ENCODE data around the gene PLCB3. TPM values are rescaled to one million over a fixed set of nuclear protein-coding genes. Genes with fewer than 3 reads are reported as not detected.
"Not testable (repeated sequence)": the region's sequence is repeated elsewhere in the genome, so short reads cannot be mapped to it uniquely, and the experiment has no call there.

The PLCB3 gene
- polyA plus RNA-seq, 10 donors: 9.4 to 16.1 (median 11.0) TPM

GRCh38 chr11:64234647-64235379, 16.5 kb upstream of the PLCB3 start:
- DNase-seq: peak in 1 of 3 donors; percentile 64

GRCh38 chr11:64235437-64236161, 15.7 kb upstream of the PLCB3 start:
- DNase-seq: no peak

- no peak for DNase-seq
These were observed 13.8 kb upstream of the PLCB3 start for GRCh38 chr11:64237484-64237951.

DNA sequence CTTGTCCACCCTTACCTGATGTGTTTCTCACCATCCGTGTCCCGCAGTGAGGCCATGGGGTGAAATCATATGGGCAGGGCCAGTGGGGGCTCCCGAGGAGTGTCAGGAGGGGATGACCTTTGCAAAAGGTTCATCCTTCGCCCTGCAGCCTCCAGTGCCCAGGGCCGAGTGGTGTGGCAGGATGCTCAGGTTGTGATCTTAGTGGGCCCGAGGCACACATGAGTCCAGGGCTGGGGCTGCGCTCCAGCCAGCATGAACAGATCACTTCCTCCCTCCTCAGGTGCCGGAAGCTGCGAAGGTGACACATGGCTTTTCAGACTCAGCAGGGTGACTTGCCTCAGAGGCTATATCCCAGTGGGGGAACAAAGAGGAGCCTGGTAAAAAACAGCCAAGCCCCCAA, 13.3 kb upstream of the PLCB3 start:
- DNase-seq: no peak

GRCh38 chr11:64238999-64239398, 12.3 kb upstream of the PLCB3 start:
- DNase-seq: no peak

GRCh38 chr11:64239662-64240434, 11.5 kb upstream of the PLCB3 start:
- no peak for DNase-seq

DNA sequence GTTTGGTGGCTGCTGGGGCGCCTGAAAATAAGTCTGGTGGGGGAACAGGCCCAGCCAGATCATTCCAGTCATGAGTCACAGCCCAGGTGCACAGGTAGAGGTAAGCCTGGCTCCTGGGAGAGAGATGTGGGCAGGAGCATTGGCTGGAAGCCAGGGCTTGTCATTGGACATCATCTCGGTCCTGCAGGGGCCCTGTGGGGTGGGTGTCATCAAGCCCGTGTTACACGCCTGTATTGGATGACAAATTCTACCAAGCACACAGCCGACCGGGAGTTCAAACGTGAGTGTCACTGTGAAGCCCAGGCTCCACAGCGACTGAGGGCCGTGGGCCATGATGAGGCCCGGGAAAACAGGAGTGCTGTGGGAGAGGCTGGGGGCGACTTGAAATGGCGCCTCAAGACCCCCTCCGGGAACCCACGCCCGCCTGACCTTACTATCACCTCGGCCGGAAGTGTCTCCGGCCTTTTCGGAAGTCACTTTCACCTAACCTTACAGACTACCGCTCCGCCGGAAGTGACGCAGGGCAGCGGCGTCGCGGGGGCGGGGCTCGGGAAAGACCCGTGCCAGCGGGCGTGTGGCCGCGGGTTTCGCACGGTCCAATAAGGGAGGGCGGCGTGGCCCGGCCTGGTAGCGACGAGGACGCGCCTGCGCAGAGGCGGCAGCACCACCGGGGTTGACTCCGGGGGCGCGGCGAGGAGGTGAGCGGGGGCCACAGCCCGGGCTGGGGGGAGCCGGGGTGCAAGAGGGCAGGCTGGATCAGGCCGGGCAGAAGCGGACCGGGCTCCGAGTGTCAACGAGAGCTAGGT, 10.7 kb upstream of the PLCB3 start, which contains the start of gene FKBP2:
Gene FKBP2, plus strand, starts transcription at position 661 of the 806 bp plus-strand sequence. CDS start 1,293 bp downstream, outside the sequence.
- DNase-seq: peak; percentile 97 to 99 (median 98)

- DNase-seq: peak; percentile 99 to 100 (median 100)
These were observed 10.2 kb upstream of the PLCB3 start for GRCh38 chr11:64241241-64241490.

DNA sequence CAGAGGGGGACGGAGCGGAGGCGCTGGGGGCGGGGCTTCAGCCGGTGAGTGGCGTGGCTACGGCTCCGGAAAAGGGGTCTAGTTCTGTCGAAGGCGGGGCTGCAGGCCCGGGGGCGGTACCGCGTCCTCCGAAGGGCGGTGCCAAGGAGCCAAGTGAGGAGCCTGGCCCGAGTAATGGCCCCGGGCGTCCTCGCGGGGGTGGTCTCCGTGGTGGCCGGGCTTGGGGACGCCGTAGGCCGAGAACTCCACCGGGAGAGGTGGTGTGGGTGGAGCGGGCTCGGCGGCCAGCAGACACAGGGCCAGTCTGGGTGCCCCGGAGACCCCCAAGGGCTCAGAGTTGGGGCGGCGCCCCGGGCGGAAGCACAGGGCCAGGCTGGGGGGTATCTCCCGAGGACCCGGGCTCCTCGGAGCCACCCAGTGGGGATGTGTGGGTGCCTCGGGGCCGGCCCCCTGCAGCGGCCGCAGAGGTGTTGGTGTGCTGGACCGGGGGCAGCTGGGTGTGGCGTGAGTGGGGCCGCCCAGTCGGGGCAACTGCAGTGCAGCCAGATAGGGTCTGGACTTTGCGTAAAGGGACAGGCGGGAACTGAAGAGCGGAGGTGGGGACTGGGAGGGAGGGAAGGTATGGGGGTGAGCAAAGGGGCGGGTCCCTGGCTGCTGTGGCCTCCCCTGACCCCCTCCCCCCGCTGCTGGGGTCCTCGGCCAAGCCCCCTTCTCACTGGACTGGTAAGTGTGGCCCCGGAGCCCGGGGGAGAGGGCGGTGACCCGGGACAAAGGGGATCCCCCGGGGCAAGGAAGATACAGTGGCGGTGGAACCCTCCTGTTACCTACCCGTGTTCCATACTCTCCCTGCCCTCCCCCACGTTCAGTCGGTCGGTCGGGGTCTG, 9.6 kb upstream of the PLCB3 start:
- DNase-seq: no peak

DNA sequence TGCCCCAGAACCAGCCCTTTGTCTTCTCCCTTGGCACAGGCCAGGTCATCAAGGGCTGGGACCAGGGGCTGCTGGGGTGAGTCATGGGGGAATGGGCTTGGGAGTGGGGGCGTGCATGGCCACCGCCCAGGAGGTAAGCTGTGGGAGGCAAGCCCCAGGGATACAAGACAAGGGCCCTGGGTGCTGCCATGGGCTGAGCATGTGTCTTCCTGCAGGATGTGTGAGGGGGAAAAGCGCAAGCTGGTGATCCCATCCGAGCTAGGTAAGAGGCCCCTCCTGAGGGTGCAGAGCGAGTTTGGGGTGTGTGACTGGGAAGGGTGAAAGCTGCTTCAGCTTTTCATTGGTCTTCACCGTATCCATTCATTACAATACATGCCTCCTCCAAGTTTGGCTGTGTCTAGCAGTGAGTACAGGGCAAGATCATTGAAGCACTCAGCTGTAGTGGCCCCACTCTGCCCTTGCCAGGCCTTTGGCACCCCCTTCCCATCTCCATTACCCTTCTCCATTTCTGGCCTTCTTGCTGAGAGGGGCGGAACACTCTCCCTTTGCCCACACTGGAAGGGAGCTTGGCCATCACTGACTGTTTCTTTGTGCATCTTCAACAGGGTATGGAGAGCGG, 8.0 kb upstream of the PLCB3 start:
- no peak for DNase-seq

- no peak for DNase-seq
These were observed 7.2 kb upstream of the PLCB3 start for GRCh38 chr11:64244107-64244506.

- no peak for DNase-seq
These were observed 6.4 kb upstream of the PLCB3 start for GRCh38 chr11:64244966-64245365.

DNA sequence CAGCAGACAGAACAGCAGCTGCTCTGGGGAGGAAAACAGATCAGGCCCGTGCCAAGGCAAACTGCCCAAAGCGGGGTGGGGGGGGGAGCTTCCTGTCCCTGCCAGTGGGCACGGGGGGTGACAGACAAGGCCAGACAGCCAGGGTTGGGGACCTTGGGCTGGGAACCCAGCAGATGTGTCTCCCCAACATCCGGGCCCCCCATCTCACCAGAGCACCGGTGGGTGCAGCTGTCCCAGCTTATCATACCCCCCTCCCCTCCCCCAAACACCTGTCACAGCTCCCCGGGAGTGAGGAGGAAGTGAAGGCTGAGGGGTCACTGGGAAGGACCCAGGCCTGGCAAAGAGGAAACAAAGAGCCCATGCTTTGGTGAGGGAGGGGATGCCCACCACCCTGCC, 5.9 kb upstream of the PLCB3 start:
- DNase-seq: peak in 1 of 3 donors; percentile 84

- peak in 1 of 3 donors; percentile 88 for DNase-seq
These were observed 5.3 kb upstream of the PLCB3 start for GRCh38 chr11:64245797-64246620.

- DNase-seq: not testable (repeated sequence)
These were observed 4.8 kb upstream of the PLCB3 start for GRCh38 chr11:64246621-64246870.

- DNase-seq: peak; percentile 84 to 96 (median 90)
These were observed 4.2 kb upstream of the PLCB3 start, which contains the start of gene PPP1R14B for GRCh38 chr11:64246871-64247728. TSS of gene PPP1R14B (minus strand) at chr11:64246943. CDS start at chr11:64246673, 270 bp downstream.

DNA sequence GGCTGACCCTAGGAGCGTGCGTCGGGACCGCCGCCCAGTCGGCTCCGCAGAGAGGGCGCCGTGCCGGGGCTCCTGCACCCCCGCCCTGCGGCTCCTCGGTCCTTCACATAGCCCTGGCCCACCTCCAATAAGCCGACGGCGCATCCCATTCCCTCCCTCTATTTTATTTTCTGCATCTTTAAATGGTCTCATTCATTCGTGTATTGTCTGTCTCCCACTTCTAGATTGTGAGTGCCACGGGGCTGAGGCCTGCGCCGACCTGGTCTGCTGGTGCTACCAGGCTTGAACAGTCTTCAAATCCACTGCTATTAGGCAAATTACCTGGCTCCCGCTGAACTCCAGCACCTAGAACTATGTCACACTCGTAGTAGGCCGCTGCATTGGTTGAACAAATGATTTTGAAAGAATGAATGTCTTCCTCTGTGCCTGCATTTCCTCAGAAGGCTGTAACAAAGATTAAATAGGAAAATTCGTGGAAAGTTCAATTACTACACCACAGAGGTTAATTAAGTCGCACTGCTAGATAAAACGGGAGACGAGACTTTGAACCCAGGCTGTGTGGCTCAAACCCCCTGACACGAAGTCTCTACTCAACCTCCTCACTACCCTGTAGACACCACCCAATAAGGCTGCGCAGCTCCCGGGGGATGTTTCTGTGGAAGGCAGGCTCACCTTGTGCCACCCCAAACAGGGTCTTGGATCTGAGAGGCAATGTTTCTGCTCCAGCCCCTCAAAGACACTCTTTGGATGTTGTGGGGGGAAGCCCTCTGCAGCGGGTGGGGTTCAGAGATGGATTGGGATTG, 3.4 kb upstream of the PLCB3 start:
- no peak for DNase-seq
